Natural killer cell (primary cell): ENCODE results near the gene TEAD3. TPM values are rescaled to one million over a fixed set of nuclear protein-coding genes. Genes with fewer than 3 reads are reported as not detected.

Experiments
- ATAC-seq, 3 donors: fragments of 150-1000 bp in 2 of 3; fragments of 200-7000 bp in 1 of 3; cut with Tn5 transposase; 1 replicate in 1 of 3; 2 replicates in 2 of 3; pipeline ENCODE4 v1.10.0; 2021; ENCODE audit warnings: mild to moderate bottlenecking in 2 of 3, moderate library complexity in 2 of 3
- DNase-seq, 2 donors: peaks; one replicate each; pipeline versions ENCODE4 v3.0.0 to v3.0.0-alpha.2; 2013 to 2021; ENCODE audit warnings: mixed read lengths in 1 of 2
- H3K27ac ChIP-seq: one replicate; pipeline ENCODE4 v1.5.1; 2013; ENCODE audit warnings: mild to moderate bottlenecking, low read length
- H3K27me3 ChIP-seq: one replicate; pipeline ENCODE4 v1.6.1; 2013; ENCODE audit warnings: low read length; ENCODE audit not compliant: control insufficient read depth, insufficient read depth
- H3K36me3 ChIP-seq: one replicate; pipeline ENCODE4 v1.6.1; 2013; ENCODE audit warnings: low read length; ENCODE audit not compliant: control insufficient read depth, insufficient read depth
- H3K4me1 ChIP-seq: one replicate; pipeline ENCODE4 v1.6.1; 2013; ENCODE audit warnings: low read length; ENCODE audit not compliant: control insufficient read depth, insufficient read depth
- H3K4me3 ChIP-seq: one replicate; pipeline ENCODE4 v1.5.1; 2013; ENCODE audit warnings: low read length
- H3K9me3 ChIP-seq: one replicate; pipeline ENCODE4 v1.6.1; 2013; ENCODE audit warnings: low read length; ENCODE audit not compliant: control insufficient read depth, insufficient read depth
- H3K27ac Mint-ChIP-seq, 2 donors: one replicate each; pipeline ENCODE4 v1.8.0; 2022; ENCODE audit warnings: mild to moderate bottlenecking in 2 of 2, mixed read lengths in 2 of 2, moderate library complexity in 1 of 2
- H3K27me3 Mint-ChIP-seq, 2 donors: one replicate each; pipeline ENCODE4 v1.8.0; 2022; ENCODE audit warnings: low read depth in 2 of 2, mixed read lengths in 2 of 2
- H3K36me3 Mint-ChIP-seq: one replicate; pipeline ENCODE4 v1.8.0; 2022; ENCODE audit warnings: mixed read lengths
- H3K4me1 Mint-ChIP-seq, 2 donors: one replicate each; pipeline ENCODE4 v1.8.0; 2022; ENCODE audit warnings: mixed read lengths in 2 of 2
- H3K4me3 Mint-ChIP-seq: one replicate; pipeline ENCODE4 v1.8.0; 2022; ENCODE audit warnings: mild to moderate bottlenecking, moderate library complexity, mixed read lengths
- H3K9me3 Mint-ChIP-seq, 2 donors: one replicate each; pipeline ENCODE4 v1.8.0; 2022; ENCODE audit warnings: mixed read lengths in 2 of 2
- WGBS: methylation state at CpG from one replicate; pipeline ENCODE4 v1.1.7; 2013; ENCODE audit warnings: missing lambda C conversion rate; ENCODE audit not compliant: insufficient coverage; 5-methylcytosine and 5-hydroxymethylcytosine counted together
- intact Hi-C: fragments of 100-400 bp; cut with micrococcal nuclease; formaldehyde crosslinking; loops from one replicate; pipeline ENCODE4 v1.14.2; 2022
- total RNA-seq, 4 donors: library from RNA; stranded (reverse); fragments of 120-200 nt in 1 of 4; gene quantifications; one replicate each; pipeline versions ENCODE4 v1.2.3 to v1.2.4, GENCODE V29; 2013 to 2022
- TF ChIP-seq, protein P1 (sequence below): fragments of 200-600 bp; IDR thresholded peaks from one replicate; pipeline ENCODE4 v1.8.0; 2022; ENCODE audit warnings: antibody characterized with exemption

Gene TEAD3
- total RNA-seq, 3 donors from 2014 or later (not counting 1 experiment from before 2014, with no cell fraction given), result 0.39 TPM; not detected in 2

DNA sequence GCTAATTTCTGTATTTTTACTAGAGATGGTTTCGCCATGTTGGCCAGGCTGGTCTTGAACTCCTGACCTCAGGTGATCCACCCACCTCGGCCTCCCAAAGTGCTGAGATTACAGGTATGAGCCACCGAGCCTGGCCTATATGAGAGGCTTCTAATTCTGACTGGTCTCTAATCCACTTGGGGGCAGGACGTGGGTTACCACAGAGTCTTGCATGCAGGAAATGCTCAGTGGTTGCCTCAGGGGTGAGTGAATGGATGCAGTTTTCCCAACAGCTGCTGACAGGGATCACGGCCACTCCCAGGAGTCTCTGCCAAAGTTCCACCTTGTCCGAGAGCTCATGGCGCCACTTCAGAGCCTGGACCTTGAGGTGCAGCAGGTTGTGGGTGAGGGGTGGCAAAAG is 51.2 kb downstream of the TEAD3 start:
- Mint-ChIP-seq H3K36me3 (no peaks in the 10 kb centered on the region), H3K27me3 (peaks cover 0 to 2% of the 10 kb centered on the region in 2 donors), H3K4me1 (peaks cover 6 to 12% of the 10 kb centered on the region in 2 donors), H3K9me3 (no peaks in the 10 kb centered on the region), H3K4me3 (no peak overlapping the region), H3K27ac (no peak overlapping the region)
- Histone ChIP-seq H3K36me3 (no peaks in the 10 kb centered on the region), H3K4me1 (peaks cover 7% of the 10 kb centered on the region), H3K9me3 (no peaks in the 10 kb centered on the region), H3K27ac (no peak overlapping the region), H3K4me3 (no peak overlapping the region), H3K27me3 (no peaks in the 10 kb centered on the region)
- DNase-seq, result peak in 1 of 2 donors; percentile 22
- intact Hi-C loops, result no loop called here
- TF ChIP-seq, protein P1, sequence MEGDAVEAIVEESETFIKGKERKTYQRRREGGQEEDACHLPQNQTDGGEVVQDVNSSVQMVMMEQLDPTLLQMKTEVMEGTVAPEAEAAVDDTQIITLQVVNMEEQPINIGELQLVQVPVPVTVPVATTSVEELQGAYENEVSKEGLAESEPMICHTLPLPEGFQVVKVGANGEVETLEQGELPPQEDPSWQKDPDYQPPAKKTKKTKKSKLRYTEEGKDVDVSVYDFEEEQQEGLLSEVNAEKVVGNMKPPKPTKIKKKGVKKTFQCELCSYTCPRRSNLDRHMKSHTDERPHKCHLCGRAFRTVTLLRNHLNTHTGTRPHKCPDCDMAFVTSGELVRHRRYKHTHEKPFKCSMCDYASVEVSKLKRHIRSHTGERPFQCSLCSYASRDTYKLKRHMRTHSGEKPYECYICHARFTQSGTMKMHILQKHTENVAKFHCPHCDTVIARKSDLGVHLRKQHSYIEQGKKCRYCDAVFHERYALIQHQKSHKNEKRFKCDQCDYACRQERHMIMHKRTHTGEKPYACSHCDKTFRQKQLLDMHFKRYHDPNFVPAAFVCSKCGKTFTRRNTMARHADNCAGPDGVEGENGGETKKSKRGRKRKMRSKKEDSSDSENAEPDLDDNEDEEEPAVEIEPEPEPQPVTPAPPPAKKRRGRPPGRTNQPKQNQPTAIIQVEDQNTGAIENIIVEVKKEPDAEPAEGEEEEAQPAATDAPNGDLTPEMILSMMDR, result no peak
- ATAC-seq, result no peak
- 58% methylated on average over 7 of the region's 7 CpGs for WGBS

DNA sequence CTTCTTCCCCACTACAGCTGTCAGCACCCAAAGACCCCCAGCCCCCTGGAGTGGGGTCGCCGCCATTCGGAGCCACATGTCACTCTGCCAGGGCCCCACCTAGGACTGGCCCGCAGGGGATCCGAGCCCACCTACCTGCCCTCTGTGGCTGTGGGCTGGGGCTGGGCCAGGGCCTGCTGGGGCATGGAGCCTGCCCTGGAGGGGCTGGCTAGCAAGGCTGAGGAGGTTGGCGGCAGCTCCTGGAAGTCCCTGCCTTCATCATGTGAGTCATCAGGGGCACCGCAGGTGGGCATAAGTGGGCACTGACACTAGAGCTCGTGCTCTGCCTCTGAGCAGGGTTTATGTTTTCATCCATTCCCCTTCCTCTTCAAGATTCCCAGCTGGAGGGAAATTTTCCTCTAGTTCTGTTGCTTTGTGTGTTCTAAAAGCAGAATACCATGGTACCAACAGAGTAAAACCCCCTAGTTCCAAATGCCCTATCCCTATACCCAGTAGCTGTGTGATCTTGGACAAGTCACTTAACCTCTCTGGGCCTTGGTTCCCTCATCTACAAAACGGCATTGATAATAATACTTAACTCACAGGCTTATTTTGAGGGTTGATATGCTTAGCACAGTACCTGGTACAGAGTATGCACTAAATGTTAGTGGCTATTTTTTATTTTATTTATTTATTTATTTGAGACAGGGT is 53.4 kb downstream of the TEAD3 start:
- Histone ChIP-seq H3K4me1 (peaks cover 7% of the 10 kb centered on the region), H3K27me3 (no peaks in the 10 kb centered on the region), H3K27ac (no peak overlapping the region), H3K9me3 (no peaks in the 10 kb centered on the region), H3K4me3 (no peak overlapping the region), H3K36me3 (no peaks in the 10 kb centered on the region)
- DNase-seq, result no peak
- Mint-ChIP-seq H3K4me1 (peaks cover 0 to 6% of the 10 kb centered on the region in 2 donors), H3K27ac (no peak overlapping the region), H3K36me3 (no peaks in the 10 kb centered on the region), H3K4me3 (no peak overlapping the region), H3K9me3 (no peaks in the 10 kb centered on the region), H3K27me3 (peaks cover 0 to 2% of the 10 kb centered on the region in 2 donors)
- TF ChIP-seq, protein P1, result no peak
- intact Hi-C loops, result no loop called here
- 95% methylated on average over 9 of the region's 9 CpGs for WGBS
- no peak for ATAC-seq

GRCh38 chr6:35442693-35443092 is 54.2 kb downstream of the TEAD3 start:
- peaks cover 0 to 2% of the 10 kb centered on the region in 2 donors for H3K27me3 Mint-ChIP-seq
- no peak for ATAC-seq
- TF ChIP-seq, protein P1, result no peak
- no peaks in the 10 kb centered on the region for H3K36me3 Mint-ChIP-seq
- H3K9me3 Mint-ChIP-seq, result no peaks in the 10 kb centered on the region
- H3K27ac Mint-ChIP-seq, result no peak overlapping the region
- Histone ChIP-seq H3K27me3 (no peaks in the 10 kb centered on the region), H3K4me3 (no peak overlapping the region), H3K27ac (no peak overlapping the region), H3K9me3 (no peaks in the 10 kb centered on the region), H3K4me1 (peaks cover 7% of the 10 kb centered on the region), H3K36me3 (no peaks in the 10 kb centered on the region)
- 95% methylated on average over 5 of the region's 5 CpGs for WGBS
- peaks cover 0 to 6% of the 10 kb centered on the region in 2 donors for H3K4me1 Mint-ChIP-seq
- no peak overlapping the region for H3K4me3 Mint-ChIP-seq
- DNase-seq, result no peak
- intact Hi-C loops, result no loop called here

GRCh38 chr6:35441642-35442041 is 55.2 kb downstream of the TEAD3 start:
- Histone ChIP-seq H3K9me3 (no peaks in the 10 kb centered on the region), H3K4me1 (peaks cover 7% of the 10 kb centered on the region), H3K27ac (no peak overlapping the region), H3K4me3 (no peak overlapping the region), H3K36me3 (no peaks in the 10 kb centered on the region), H3K27me3 (no peaks in the 10 kb centered on the region)
- 100% methylated on average over 4 of the region's 4 CpGs for WGBS
- DNase-seq (no peak), ATAC-seq (no peak)
- no peaks in the 10 kb centered on the region for H3K9me3 Mint-ChIP-seq
- no peaks in the 10 kb centered on the region for H3K27me3 Mint-ChIP-seq
- no peaks in the 10 kb centered on the region for H3K36me3 Mint-ChIP-seq
- intact Hi-C loops, result no loop called here
- H3K27ac Mint-ChIP-seq, result no peak overlapping the region
- H3K4me3 Mint-ChIP-seq, result no peak overlapping the region
- peaks cover 0 to 6% of the 10 kb centered on the region in 2 donors for H3K4me1 Mint-ChIP-seq
- TF ChIP-seq, protein P1, result no peak
